Measurements from ENCODE around the gene SELP.

GRCh38 chr1:169615803-169616202, 14.1 kb downstream of the SELP start:
- TF ChIP-seq CTCF (IDR thresholded peaks at IDR 0.05) (no peak), POLR2AphosphoS5 (IDR thresholded peaks at IDR 0.05) (no peak), EP300 (IDR thresholded peaks at IDR 0.05) (no peak)
